Testis (tissue), 3 donors: ENCODE results near the gene CACYBP. TPM values are rescaled to one million over a fixed set of nuclear protein-coding genes. Genes with fewer than 3 reads are reported as not detected.

Source experiments
- DNase-seq: peaks from one replicate; pipeline ENCODE4 v3.0.0-alpha.2; 2019
- H3K27ac ChIP-seq, 2 donors: fragments of 200-600 bp; sonication (generic); one replicate each; pipeline ENCODE4 v1.5.1; 2019
- H3K27me3 ChIP-seq: fragments of 200-600 bp; sonication (generic); one replicate; pipeline ENCODE4 v1.5.1; 2019
- H3K36me3 ChIP-seq: fragments of 200-600 bp; sonication (generic); one replicate; pipeline ENCODE4 v1.5.1; 2017; ENCODE audit warnings: low read depth; ENCODE audit errors: missing control alignments
- H3K4me1 ChIP-seq: fragments of 200-600 bp; sonication (generic); one replicate; pipeline ENCODE4 v1.5.1; 2019
- H3K4me3 ChIP-seq, 2 donors: fragments of 200-600 bp; sonication (generic); one replicate each; pipeline ENCODE4 v1.5.1; 2017 to 2019
- H3K9me3 ChIP-seq: fragments of 200-600 bp; sonication (generic); one replicate; pipeline ENCODE4 v1.5.1; 2017
- POLR2A ChIP-seq: fragments of 450-650 bp; IDR thresholded peaks from one replicate; pipeline ENCODE4 v1.6.1; 2017; ENCODE audit warnings: antibody characterized with exemption, mild to moderate bottlenecking, moderate library complexity
- WGBS, 2 donors: methylation state at CpG; one replicate each; pipeline ENCODE4 v1.1.5; 2018; 5-methylcytosine and 5-hydroxymethylcytosine counted together
- intact Hi-C: fragments of 100-400 bp; cut with DNase I; formaldehyde crosslinking; loops from one replicate; pipeline ENCODE4 v1.15.1; 2023; ENCODE audit warnings: low total_unique reads
- polyA plus RNA-seq: library from polyadenylated mRNA; stranded (reverse); fragments of 350-450 nt; fragmentation: Illumina TruSeq; extraction: RNeasy Lipid Tissue Mini Kit (QIAGEN cat#74804); gene quantifications from one replicate; pipeline ENCODE4 v1.2.3, GENCODE V29; 2014; ENCODE audit warnings: low read depth, low replicate concordance; ENCODE audit not compliant: insufficient read depth
- total RNA-seq, 2 donors: library from RNA; depleted of rRNA; stranded (reverse); fragments of >200 nt; gene quantifications; one replicate each; pipeline ENCODE4 v1.2.3, GENCODE V29; 2016
- TF ChIP-seq, protein P1 (sequence below), 3 experiments: fragments of 450-650 bp in 2 of 3; fragments of 200-600 bp in 1 of 3; sonication (generic) in 1 of 3; IDR thresholded peaks; one replicate each; pipeline ENCODE4 v1.5.1; 2016 to 2019; ENCODE audit warnings: antibody characterized with exemption in 3 of 3, mild to moderate bottlenecking in 2 of 3, moderate library complexity in 1 of 3

The CACYBP gene
- total and polyA plus RNA-seq, 3 donors from 2014 or later, result 74.4 to 121 (median 120) TPM

DNA sequence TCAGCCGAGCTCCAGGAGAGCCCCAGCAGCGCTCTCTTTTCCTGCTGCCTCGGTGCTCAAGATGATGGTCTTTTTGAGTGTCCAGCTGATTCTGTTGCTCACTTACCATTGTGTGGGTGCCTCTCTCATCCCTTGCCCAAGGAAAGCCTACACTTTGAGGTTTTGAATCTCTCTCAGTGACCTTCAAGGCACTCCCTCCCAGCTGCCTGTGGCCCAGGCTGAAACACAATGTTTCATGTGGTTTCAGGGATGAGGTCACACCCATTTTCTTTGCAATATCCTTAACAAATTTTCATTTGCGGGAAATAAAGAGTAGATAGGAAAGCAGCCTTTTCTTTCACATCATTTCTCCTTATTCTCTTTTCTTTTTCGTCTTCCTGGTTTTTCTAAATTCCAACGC lies 36.1 kb downstream of the CACYBP start:
- H3K27me3 ChIP-seq, result no peaks in the 10 kb centered on the region
- intact Hi-C loops, result no loop called here
- H3K36me3 ChIP-seq, result no peaks in the 10 kb centered on the region
- WGBS, 2 donors, result 85 to 90% methylated on average over 5 to 6 of the region's 6 CpGs
- DNase-seq, result no peak
- H3K4me3 ChIP-seq, result no peak overlapping the region
- no peak for TF ChIP-seq POLR2A
- TF ChIP-seq, protein P1, sequence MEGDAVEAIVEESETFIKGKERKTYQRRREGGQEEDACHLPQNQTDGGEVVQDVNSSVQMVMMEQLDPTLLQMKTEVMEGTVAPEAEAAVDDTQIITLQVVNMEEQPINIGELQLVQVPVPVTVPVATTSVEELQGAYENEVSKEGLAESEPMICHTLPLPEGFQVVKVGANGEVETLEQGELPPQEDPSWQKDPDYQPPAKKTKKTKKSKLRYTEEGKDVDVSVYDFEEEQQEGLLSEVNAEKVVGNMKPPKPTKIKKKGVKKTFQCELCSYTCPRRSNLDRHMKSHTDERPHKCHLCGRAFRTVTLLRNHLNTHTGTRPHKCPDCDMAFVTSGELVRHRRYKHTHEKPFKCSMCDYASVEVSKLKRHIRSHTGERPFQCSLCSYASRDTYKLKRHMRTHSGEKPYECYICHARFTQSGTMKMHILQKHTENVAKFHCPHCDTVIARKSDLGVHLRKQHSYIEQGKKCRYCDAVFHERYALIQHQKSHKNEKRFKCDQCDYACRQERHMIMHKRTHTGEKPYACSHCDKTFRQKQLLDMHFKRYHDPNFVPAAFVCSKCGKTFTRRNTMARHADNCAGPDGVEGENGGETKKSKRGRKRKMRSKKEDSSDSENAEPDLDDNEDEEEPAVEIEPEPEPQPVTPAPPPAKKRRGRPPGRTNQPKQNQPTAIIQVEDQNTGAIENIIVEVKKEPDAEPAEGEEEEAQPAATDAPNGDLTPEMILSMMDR (IDR thresholded peaks at IDR 0.05), result no peak
- H3K27ac ChIP-seq, result no peak overlapping the region
- no peaks in the 10 kb centered on the region for H3K9me3 ChIP-seq
- no peaks in the 10 kb centered on the region for H3K4me1 ChIP-seq

DNA sequence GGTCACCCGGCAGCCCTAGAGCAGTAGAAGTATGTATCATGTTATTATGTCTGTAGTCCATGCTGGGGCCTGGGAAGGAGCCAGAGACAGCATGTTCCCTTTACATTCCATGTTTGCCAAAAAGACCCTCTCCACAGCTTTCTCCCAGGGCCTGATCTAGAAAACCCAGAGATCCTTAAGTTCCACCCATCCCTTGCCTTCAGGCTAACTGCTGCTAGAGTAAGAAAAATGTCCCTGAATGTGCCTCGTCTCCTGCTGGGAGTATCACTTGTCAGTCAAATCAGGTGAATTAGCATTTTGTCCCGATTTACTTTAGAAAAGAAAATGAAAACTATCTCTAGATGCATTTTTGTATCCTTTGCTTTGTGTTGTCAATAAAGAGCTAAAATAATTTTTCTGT lies 36.7 kb downstream of the CACYBP start:
- Histone ChIP-seq H3K9me3 (no peaks in the 10 kb centered on the region), H3K27ac (no peak overlapping the region), H3K36me3 (no peaks in the 10 kb centered on the region), H3K27me3 (no peaks in the 10 kb centered on the region), H3K4me1 (no peaks in the 10 kb centered on the region), H3K4me3 (no peak overlapping the region)
- no peak for TF ChIP-seq POLR2A
- TF ChIP-seq, protein P1 (IDR thresholded peaks at IDR 0.05), result no peak
- intact Hi-C loops, result no loop called here
- WGBS, 2 donors, result 68 to 73% methylated on average over 3 of the region's 3 CpGs
- no peak for DNase-seq

DNA sequence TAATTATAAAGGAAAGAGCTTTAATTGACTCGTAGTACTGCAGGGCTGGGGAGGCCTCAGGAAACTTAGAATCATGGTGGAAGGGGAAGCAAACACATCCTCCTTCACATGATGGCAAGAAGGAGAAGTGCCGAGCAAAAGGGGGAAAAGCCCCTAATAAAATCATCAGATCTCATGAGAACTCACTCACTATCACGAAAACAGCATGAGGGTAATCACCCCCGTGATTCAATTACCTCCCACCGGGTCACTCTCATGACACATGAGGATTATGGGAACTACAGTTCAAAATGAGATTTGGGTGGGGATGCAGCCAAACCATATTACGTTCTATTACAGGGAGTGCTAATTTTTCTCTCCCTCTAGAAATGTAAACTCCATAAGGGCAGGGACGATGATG lies 37.7 kb downstream of the CACYBP start:
- TF ChIP-seq, protein P1 (IDR thresholded peaks at IDR 0.05), result no peak
- no peak for TF ChIP-seq POLR2A
- H3K27me3 ChIP-seq, result no peaks in the 10 kb centered on the region
- no peaks in the 10 kb centered on the region for H3K4me1 ChIP-seq
- H3K4me3 ChIP-seq, result no peak overlapping the region
- no peaks in the 10 kb centered on the region for H3K9me3 ChIP-seq
- intact Hi-C loops, result no loop called here
- WGBS, 2 donors, result 58 to 82% methylated on average over 7 of the region's 7 CpGs
- H3K36me3 ChIP-seq, result no peaks in the 10 kb centered on the region
- no peak for DNase-seq
- no peak overlapping the region for H3K27ac ChIP-seq

DNA sequence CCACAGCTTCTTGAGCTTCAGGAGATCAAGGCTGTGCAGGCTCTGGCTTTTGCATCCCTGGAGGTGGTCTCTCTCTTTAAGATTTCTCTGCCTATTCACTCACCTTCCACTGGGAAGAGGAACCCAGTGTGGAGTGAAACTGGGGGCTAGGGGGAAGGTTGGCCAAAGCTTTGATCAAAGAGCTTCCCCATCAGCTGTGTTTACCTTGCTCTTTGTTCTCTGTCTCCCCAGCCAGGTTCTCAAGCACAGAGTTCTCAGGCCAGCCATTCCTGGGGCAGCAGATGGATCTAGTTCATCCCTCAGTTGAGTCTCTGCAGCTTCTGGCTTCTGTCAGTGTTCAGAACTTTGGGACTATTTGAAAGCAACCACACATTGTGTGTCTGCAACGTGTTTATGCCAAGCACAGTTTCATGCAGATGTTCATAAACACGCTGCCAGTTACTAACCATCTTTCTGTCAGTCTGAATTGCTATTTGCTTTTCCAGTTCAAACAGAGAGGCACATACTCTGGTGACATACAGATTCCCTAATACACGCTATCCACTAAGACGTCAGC lies 40.7 kb downstream of the CACYBP start:
- H3K27ac ChIP-seq, result no peak overlapping the region
- intact Hi-C loops, result no loop called here
- no peaks in the 10 kb centered on the region for H3K9me3 ChIP-seq
- no peaks in the 10 kb centered on the region for H3K36me3 ChIP-seq
- H3K27me3 ChIP-seq, result no peaks in the 10 kb centered on the region
- H3K4me1 ChIP-seq, result no peaks in the 10 kb centered on the region
- TF ChIP-seq POLR2A, result no peak
- TF ChIP-seq, protein P1 (IDR thresholded peaks at IDR 0.05), result no peak
- H3K4me3 ChIP-seq, result no peak overlapping the region
- 73 to 95% methylated on average over 4 of the region's 4 CpGs for WGBS, 2 donors
- no peak for DNase-seq

DNA sequence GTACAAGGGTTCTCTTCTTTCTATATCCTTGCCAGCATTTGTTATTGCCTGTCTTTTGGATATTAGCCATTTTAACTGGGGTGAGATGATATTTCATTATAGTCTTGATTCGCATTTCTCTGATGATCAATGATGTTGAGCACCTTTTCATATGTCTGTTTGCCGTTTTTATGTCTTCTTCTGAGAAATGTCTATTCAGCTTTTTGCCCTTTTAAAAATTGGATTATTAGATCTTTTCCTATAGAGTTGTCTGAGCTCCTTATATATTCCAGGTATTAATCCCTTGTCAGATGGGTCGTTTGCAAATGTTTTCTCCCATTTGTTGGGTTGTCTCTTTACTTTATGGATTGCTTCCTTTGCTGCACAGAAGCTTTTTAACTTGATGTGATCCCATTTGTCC lies 42.9 kb downstream of the CACYBP start:
- intact Hi-C loops, result no loop called here
- H3K4me3 ChIP-seq, result no peak overlapping the region
- TF ChIP-seq POLR2A, result no peak
- TF ChIP-seq, protein P1 (IDR thresholded peaks at IDR 0.05), result no peak
- WGBS, 2 donors, result 80 to 85% methylated on average over 3 of the region's 3 CpGs
- no peak overlapping the region for H3K27ac ChIP-seq
- H3K36me3 ChIP-seq, result no peaks in the 10 kb centered on the region
- H3K4me1 ChIP-seq, result no peaks in the 10 kb centered on the region
- H3K9me3 ChIP-seq, result no peaks in the 10 kb centered on the region
- no peak for DNase-seq
- no peaks in the 10 kb centered on the region for H3K27me3 ChIP-seq
